ENCODE results near the gene DNAJC27.

The DNAJC27 gene

GRCh38 chr2:24910245-24910644 lies 61.5 kb downstream of the DNAJC27 start:
- H3K4me3 ChIP-seq (ENCODE audit: low read length): no peak overlapping the region
- no peak for DNase-seq (ENCODE audit: low read depth)
- no peak for TF ChIP-seq CTCF (conservative IDR thresholded peaks at IDR 0.05; ENCODE audit: low read depth, low read length)

GRCh38 chr2:24909555-24910177 lies 62.1 kb downstream of the DNAJC27 start:
- TF ChIP-seq CTCF (conservative IDR thresholded peaks at IDR 0.05; ENCODE audit: low read depth, low read length): no peak
- DNase-seq (ENCODE audit: low read depth): no peak
- H3K4me3 ChIP-seq (ENCODE audit: low read length): no peak overlapping the region

- no peak for TF ChIP-seq CTCF (conservative IDR thresholded peaks at IDR 0.05; ENCODE audit: low read depth, low read length)
- DNase-seq (ENCODE audit: low read depth): no peak
- H3K4me3 ChIP-seq (ENCODE audit: low read length): no peak overlapping the region
Observed at GRCh38 chr2:24908461-24908901, 63.3 kb downstream of the DNAJC27 start.

GRCh38 chr2:24907116-24907515 lies 64.6 kb downstream of the DNAJC27 start:
- no peak for DNase-seq (ENCODE audit: low read depth)
- H3K4me3 ChIP-seq (ENCODE audit: low read length): no peak overlapping the region
- TF ChIP-seq CTCF (conservative IDR thresholded peaks at IDR 0.05; ENCODE audit: low read depth, low read length): no peak

- no peak overlapping the region for H3K4me3 ChIP-seq (ENCODE audit: low read length)
- TF ChIP-seq CTCF (conservative IDR thresholded peaks at IDR 0.05; ENCODE audit: low read depth, low read length): no peak
- DNase-seq (ENCODE audit: low read depth): no peak
Observed at GRCh38 chr2:24906466-24906865, 65.3 kb downstream of the DNAJC27 start.

GRCh38 chr2:24903161-24904103 lies 68.3 kb downstream of the DNAJC27 start:
- no peak for TF ChIP-seq CTCF (conservative IDR thresholded peaks at IDR 0.05; ENCODE audit: low read depth, low read length)
- no peak overlapping the region for H3K4me3 ChIP-seq (ENCODE audit: low read length)
- DNase-seq (ENCODE audit: low read depth): no peak

All from retinal pigment epithelial cell (primary cell).